Rectal smooth muscle tissue (tissue), 1 donor: ENCODE data around the gene KLHL12.

ENCODE experiments used
- H3K27ac ChIP-seq: one replicate; pipeline ENCODE4 v1.7.0; 2013; ENCODE audit warnings: low read depth, low read length, inconsistent platforms
- H3K27me3 ChIP-seq: one replicate; pipeline ENCODE4 v1.7.0; 2013; ENCODE audit warnings: low read length; ENCODE audit not compliant: control insufficient read depth, insufficient read depth
- H3K36me3 ChIP-seq: one replicate; pipeline ENCODE4 v1.7.0; 2013; ENCODE audit warnings: low read length; ENCODE audit not compliant: control insufficient read depth, insufficient read depth
- H3K4me1 ChIP-seq: one replicate; pipeline ENCODE4 v1.7.0; 2013; ENCODE audit warnings: low read length; ENCODE audit not compliant: control insufficient read depth, insufficient read depth
- H3K4me3 ChIP-seq: one replicate; pipeline ENCODE4 v1.7.0; 2013; ENCODE audit warnings: low read length
- H3K9ac ChIP-seq: one replicate; pipeline ENCODE4 v1.7.0; 2013; ENCODE audit warnings: low read length

The KLHL12 gene

GRCh38 chr1:202926581-202927491 is at the start of gene KLHL12:
Gene KLHL12, minus strand, starts transcription at chr1:202927234. Its CDS starts 2,072 bp downstream, at chr1:202925162.
- Histone ChIP-seq H3K27me3 (no peaks in the 10 kb centered on the region), H3K9ac (peak within 1 kb of the TSS; percentile 88), H3K36me3 (no peaks in the 10 kb centered on the region), H3K4me3 (peak within 1 kb of the TSS; percentile 93), H3K27ac (peak within 1 kb of the TSS; percentile 91), H3K4me1 (peaks cover 5% of the 10 kb centered on the region)

- no peaks in the 10 kb centered on the region for H3K36me3 ChIP-seq
- no peaks in the 10 kb centered on the region for H3K27me3 ChIP-seq
- H3K27ac ChIP-seq: no peak overlapping the region
- H3K4me3 ChIP-seq: no peak overlapping the region
- H3K9ac ChIP-seq: no peak overlapping the region
- no peaks in the 10 kb centered on the region for H3K4me1 ChIP-seq
Observed at GRCh38 chr1:202976633-202977032, 49.6 kb upstream of the KLHL12 start.

- Histone ChIP-seq H3K27ac (no peak overlapping the region), H3K27me3 (no peaks in the 10 kb centered on the region), H3K4me1 (no peaks in the 10 kb centered on the region), H3K4me3 (no peak overlapping the region), H3K9ac (no peak overlapping the region), H3K36me3 (no peaks in the 10 kb centered on the region)
Observed at GRCh38 chr1:202974856-202975255, 47.8 kb upstream of the KLHL12 start.

- Histone ChIP-seq H3K9ac (no peak overlapping the region), H3K4me1 (peaks cover 2% of the 10 kb centered on the region), H3K27ac (no peak overlapping the region), H3K4me3 (no peak overlapping the region), H3K36me3 (no peaks in the 10 kb centered on the region), H3K27me3 (no peaks in the 10 kb centered on the region)
Observed at GRCh38 chr1:202972046-202972445, 45.0 kb upstream of the KLHL12 start.

GRCh38 chr1:202968895-202969295 is 41.9 kb upstream of the KLHL12 start:
- Histone ChIP-seq H3K4me3 (no peak overlapping the region), H3K9ac (no peak overlapping the region), H3K27me3 (no peaks in the 10 kb centered on the region)

GRCh38 chr1:202968351-202968750 is 41.3 kb upstream of the KLHL12 start:
- Histone ChIP-seq H3K9ac (no peak overlapping the region), H3K4me3 (no peak overlapping the region), H3K4me1 (peaks cover 6% of the 10 kb centered on the region), H3K27me3 (no peaks in the 10 kb centered on the region), H3K27ac (no peak overlapping the region), H3K36me3 (no peaks in the 10 kb centered on the region)

More at GRCh38 chr1:202968895-202969295, 41.9 kb upstream of the KLHL12 start:
- Histone ChIP-seq H3K27ac (no peak overlapping the region), H3K36me3 (no peaks in the 10 kb centered on the region), H3K4me1 (peaks cover 6% of the 10 kb centered on the region)

GRCh38 chr1:202967684-202968281 is 40.7 kb upstream of the KLHL12 start:
- H3K27me3 ChIP-seq: no peaks in the 10 kb centered on the region
- H3K9ac ChIP-seq: peak overlapping the region; percentile 16
- peak overlapping the region; percentile 58 for H3K27ac ChIP-seq
- H3K4me1 ChIP-seq: peaks cover 6% of the 10 kb centered on the region
- peak overlapping the region; percentile 81 for H3K4me3 ChIP-seq
- H3K36me3 ChIP-seq: peaks cover 3% of the 10 kb centered on the region

GRCh38 chr1:202966006-202966898 is 39.2 kb upstream of the KLHL12 start:
- Histone ChIP-seq H3K36me3 (peaks cover 11% of the 10 kb centered on the region), H3K4me3 (peak overlapping the region; percentile 95), H3K27ac (peak overlapping the region; percentile 82), H3K4me1 (peaks cover 6% of the 10 kb centered on the region), H3K27me3 (no peaks in the 10 kb centered on the region), H3K9ac (peak overlapping the region; percentile 59)

- H3K9ac ChIP-seq: no peak overlapping the region
- H3K27ac ChIP-seq: no peak overlapping the region
- no peak overlapping the region for H3K4me3 ChIP-seq
- peaks cover 6% of the 10 kb centered on the region for H3K4me1 ChIP-seq
- no peaks in the 10 kb centered on the region for H3K27me3 ChIP-seq
- H3K36me3 ChIP-seq: peaks cover 11% of the 10 kb centered on the region
Observed at GRCh38 chr1:202965422-202965821, 38.4 kb upstream of the KLHL12 start.

GRCh38 chr1:202964791-202965410 is 37.9 kb upstream of the KLHL12 start:
- Histone ChIP-seq H3K4me3 (no peak overlapping the region), H3K27ac (no peak overlapping the region), H3K9ac (no peak overlapping the region), H3K4me1 (peaks cover 6% of the 10 kb centered on the region), H3K27me3 (no peaks in the 10 kb centered on the region), H3K36me3 (peaks cover 11% of the 10 kb centered on the region)

- no peak overlapping the region for H3K4me3 ChIP-seq
- no peak overlapping the region for H3K9ac ChIP-seq
- H3K27me3 ChIP-seq: no peaks in the 10 kb centered on the region
- peaks cover 6% of the 10 kb centered on the region for H3K4me1 ChIP-seq
- no peak overlapping the region for H3K27ac ChIP-seq
- H3K36me3 ChIP-seq: peaks cover 11% of the 10 kb centered on the region
Observed at GRCh38 chr1:202961220-202961880, 34.3 kb upstream of the KLHL12 start.
